Measurements from ENCODE around the gene ZNF385A.
A peak's percentile ranks its signal among the peaks of the same experiment; 100 is the strongest.

ZNF385A gene

GRCh38 chr12:54363047-54363446 lies 21.5 kb downstream of the ZNF385A start:
- no peak for TF ChIP-seq ZNF324 (tag by site-specific recombination; IDR thresholded peaks at IDR 0.05)
- ChIA-PET CTCF (interaction anchor here (0.5 to 8.8 kb wide), 11 partner anchors 10 to 155 kb away, joined by 3 to 137 read pairs (median 6); no protein-coding TSS in a partner anchor), POLR2A (interaction anchor here (0.7 to 1.0 kb wide), 2 partner anchors 16 to 76 kb away, joined by 3 read pairs; no protein-coding TSS in a partner anchor)
- Histone ChIP-seq H3K9me3 (ENCODE audit: control insufficient read depth, insufficient read depth, low read depth, low read length) (no peaks in the 10 kb centered on the region), H3K27ac (ENCODE audit: extremely low read depth, low read depth, low read length) (no peak overlapping the region), H3K36me3 (ENCODE audit: control insufficient read depth in 2 of 2, insufficient read depth in 1 of 2, low read length in 2 of 2) (no peaks in the 10 kb centered on the region), H3K4me3 (ENCODE audit: low read depth, low read length) (no peak overlapping the region), H3K4me1 (ENCODE audit: control insufficient read depth, insufficient read depth, low read length) (peaks cover 10% of the 10 kb centered on the region)

- POLR2A ChIA-PET, result interaction anchor here (0.5 to 4.1 kb wide), 3 partner anchors 81 to 141 kb away, joined by 4 to 32 read pairs (median 5); partner anchors contain the start of genes CBX5 and HNRNPA1
- no peaks in the 10 kb centered on the region for H3K9me3 ChIP-seq (ENCODE audit: control insufficient read depth, insufficient read depth, low read depth, low read length)
- H3K27ac ChIP-seq (ENCODE audit: extremely low read depth, low read depth, low read length), result no peak overlapping the region; the same call in 1 of the 2 replicates
- no peaks in the 10 kb centered on the region for H3K36me3 ChIP-seq (ENCODE audit: control insufficient read depth in 2 of 2, insufficient read depth in 1 of 2, low read length in 2 of 2)
- peaks cover 12% of the 10 kb centered on the region for H3K4me1 ChIP-seq (ENCODE audit: control insufficient read depth, insufficient read depth, low read length)
- no peak overlapping the region for H3K4me3 ChIP-seq (ENCODE audit: low read depth, low read length)
- CTCF ChIA-PET, result interaction anchor here (0.5 to 8.8 kb wide), 36 partner anchors 8 to 352 kb away, joined by 3 to 137 read pairs (median 6); partner anchors contain the start of genes COPZ1, HOXC8 and NFE2
- TF ChIP-seq FEZF1 (tag by site-specific recombination; IDR thresholded peaks at IDR 0.05) (no peak), ZNF433 (tag by site-specific recombination; IDR thresholded peaks at IDR 0.05; ENCODE audit: low read depth) (no peak), ZNF645 (tag by site-specific recombination; IDR thresholded peaks at IDR 0.05) (no peak), ZNF37A (tag by site-specific recombination; IDR thresholded peaks at IDR 0.05) (no peak), ZNF548 (tag by site-specific recombination; IDR thresholded peaks at IDR 0.05) (no peak), ZNF266 (tag by site-specific recombination; IDR thresholded peaks at IDR 0.05; ENCODE audit: low read depth) (no peak), ZNF121 (tag by site-specific recombination; IDR thresholded peaks at IDR 0.05) (peak; percentile 50; the same call in 1 of the 2 replicates), ZBTB7A (tag by site-specific recombination; IDR thresholded peaks at IDR 0.05; ENCODE audit: low read depth) (no peak), PATZ1 (tag by site-specific recombination; IDR thresholded peaks at IDR 0.05) (peak; percentile 46), ZNF274 (IDR thresholded peaks at IDR 0.05; ENCODE audit: low read length) (no peak), ZNF274 (tag by site-specific recombination; IDR thresholded peaks at IDR 0.05; ENCODE audit: borderline replicate concordance) (no peak), ATF2 (tag by site-specific recombination; IDR thresholded peaks at IDR 0.05; ENCODE audit: low read depth) (no peak), GLIS2 (tag by site-specific recombination; IDR thresholded peaks at IDR 0.05) (peak; percentile 30; the same call in 1 of the 2 replicates), ZNF626 (tag by site-specific recombination; IDR thresholded peaks at IDR 0.05) (no peak), ZBTB20 (tag by site-specific recombination; IDR thresholded peaks at IDR 0.05) (no peak), ZNF221 (tag by site-specific recombination; IDR thresholded peaks at IDR 0.05; ENCODE audit: borderline replicate concordance) (no peak), ZNF449 (tag by site-specific recombination; IDR thresholded peaks at IDR 0.05) (no peak; the same call in 1 of the 2 replicates), ZNF558 (tag by site-specific recombination; IDR thresholded peaks at IDR 0.05) (no peak), ZNF837 (tag by site-specific recombination; IDR thresholded peaks at IDR 0.05) (no peak), ZNF280D (tag by site-specific recombination; IDR thresholded peaks at IDR 0.05) (no peak)
These were observed 23.6 kb downstream of the ZNF385A start for GRCh38 chr12:54360717-54361456.
